ENCODE measurements around the gene NETO1.

The NETO1 gene, protein sequence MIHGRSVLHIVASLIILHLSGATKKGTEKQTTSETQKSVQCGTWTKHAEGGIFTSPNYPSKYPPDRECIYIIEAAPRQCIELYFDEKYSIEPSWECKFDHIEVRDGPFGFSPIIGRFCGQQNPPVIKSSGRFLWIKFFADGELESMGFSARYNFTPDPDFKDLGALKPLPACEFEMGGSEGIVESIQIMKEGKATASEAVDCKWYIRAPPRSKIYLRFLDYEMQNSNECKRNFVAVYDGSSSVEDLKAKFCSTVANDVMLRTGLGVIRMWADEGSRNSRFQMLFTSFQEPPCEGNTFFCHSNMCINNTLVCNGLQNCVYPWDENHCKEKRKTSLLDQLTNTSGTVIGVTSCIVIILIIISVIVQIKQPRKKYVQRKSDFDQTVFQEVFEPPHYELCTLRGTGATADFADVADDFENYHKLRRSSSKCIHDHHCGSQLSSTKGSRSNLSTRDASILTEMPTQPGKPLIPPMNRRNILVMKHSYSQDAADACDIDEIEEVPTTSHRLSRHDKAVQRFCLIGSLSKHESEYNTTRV

DNA sequence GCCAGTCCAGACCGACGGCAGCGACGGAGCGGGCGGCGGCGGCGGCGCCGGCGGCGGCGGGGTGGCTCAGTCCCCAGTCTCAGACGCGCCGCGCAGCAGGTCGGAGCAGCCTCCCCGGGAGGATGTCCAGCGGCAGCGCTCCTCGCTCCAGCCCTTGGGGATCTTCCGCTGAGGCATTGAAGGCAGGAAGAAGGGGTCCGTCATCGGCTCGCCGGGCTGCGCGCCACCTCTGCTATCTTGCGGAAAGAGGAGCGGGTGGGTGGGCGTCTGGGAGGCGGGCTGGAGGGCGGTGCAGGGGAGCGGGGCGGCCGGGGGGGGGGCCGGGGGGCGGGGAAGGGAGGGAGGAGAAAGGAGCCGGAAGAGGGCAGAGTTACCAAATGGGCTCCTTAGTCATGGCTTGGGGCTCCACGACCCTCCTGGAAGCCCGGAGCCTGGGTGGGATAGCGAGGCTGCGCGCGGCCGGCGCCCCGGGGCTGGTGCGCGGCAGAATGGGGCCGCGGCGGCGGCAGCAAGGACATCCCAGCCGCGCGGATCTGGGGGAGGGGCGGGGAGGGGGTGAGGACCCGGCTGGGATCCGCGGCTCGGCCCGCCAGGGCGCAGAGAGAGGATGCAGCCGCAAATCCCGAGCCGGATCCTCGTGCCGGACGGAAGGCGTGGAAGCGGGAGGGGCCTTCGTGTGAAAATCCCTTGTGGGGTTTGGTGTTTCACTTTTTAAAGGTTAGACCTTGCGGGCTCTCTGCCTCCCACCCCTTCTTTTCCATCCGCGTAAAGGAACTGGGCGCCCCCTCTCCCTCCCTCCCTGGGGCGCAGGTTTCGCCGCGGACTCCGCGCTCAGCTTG, at the start of gene NETO1:
NETO1 (minus strand) TSS at position 242 of the 839 bp plus-strand sequence. CDS start 696 bp downstream, outside the sequence.
- peak within 1 kb of the TSS; percentile 58 for H3K4me3 ChIP-seq (replicated peaks; ENCODE audit: low read depth, low read length)
- TF ChIP-seq, protein P1, sequence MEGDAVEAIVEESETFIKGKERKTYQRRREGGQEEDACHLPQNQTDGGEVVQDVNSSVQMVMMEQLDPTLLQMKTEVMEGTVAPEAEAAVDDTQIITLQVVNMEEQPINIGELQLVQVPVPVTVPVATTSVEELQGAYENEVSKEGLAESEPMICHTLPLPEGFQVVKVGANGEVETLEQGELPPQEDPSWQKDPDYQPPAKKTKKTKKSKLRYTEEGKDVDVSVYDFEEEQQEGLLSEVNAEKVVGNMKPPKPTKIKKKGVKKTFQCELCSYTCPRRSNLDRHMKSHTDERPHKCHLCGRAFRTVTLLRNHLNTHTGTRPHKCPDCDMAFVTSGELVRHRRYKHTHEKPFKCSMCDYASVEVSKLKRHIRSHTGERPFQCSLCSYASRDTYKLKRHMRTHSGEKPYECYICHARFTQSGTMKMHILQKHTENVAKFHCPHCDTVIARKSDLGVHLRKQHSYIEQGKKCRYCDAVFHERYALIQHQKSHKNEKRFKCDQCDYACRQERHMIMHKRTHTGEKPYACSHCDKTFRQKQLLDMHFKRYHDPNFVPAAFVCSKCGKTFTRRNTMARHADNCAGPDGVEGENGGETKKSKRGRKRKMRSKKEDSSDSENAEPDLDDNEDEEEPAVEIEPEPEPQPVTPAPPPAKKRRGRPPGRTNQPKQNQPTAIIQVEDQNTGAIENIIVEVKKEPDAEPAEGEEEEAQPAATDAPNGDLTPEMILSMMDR (IDR thresholded peaks at IDR 0.05; ENCODE audit: low read depth, low read length, missing control alignments), result no peak
- no peak for DNase-seq (ENCODE audit: extremely low read depth, low read depth)

GRCh38 chr18:72910045-72910444, 42.3 kb upstream of the NETO1 start:
- no peak for DNase-seq (ENCODE audit: extremely low read depth, low read depth)
- TF ChIP-seq, protein P1 (IDR thresholded peaks at IDR 0.05; ENCODE audit: low read depth, low read length, missing control alignments), result no peak

DNA sequence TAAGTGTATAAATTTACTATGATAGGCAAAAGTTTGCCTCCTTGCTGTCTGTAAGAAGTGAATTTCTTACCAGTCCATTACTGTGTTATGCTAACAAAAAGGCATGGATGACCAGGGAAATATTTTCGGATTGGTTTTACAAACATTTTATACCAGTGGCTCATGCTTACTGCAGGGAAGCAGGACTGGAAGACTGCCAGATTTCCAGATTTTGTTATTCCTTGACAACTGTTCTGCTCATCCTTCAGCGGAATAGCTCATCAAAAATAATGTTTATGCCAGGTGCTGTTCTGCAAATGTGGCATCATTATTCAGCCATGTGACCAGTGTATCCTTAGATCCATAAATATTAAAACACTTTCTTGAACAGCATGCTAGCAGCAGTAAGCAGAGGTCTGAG, 40.4 kb upstream of the NETO1 start:
- DNase-seq (ENCODE audit: extremely low read depth, low read depth), result no peak
- no peak overlapping the region for H3K4me3 ChIP-seq (replicated peaks; ENCODE audit: low read depth, low read length)
- TF ChIP-seq, protein P1 (IDR thresholded peaks at IDR 0.05; ENCODE audit: low read depth, low read length, missing control alignments), result no peak

More at GRCh38 chr18:72910045-72910444, 42.3 kb upstream of the NETO1 start:
- no peak overlapping the region for H3K4me3 ChIP-seq (replicated peaks; ENCODE audit: low read depth, low read length)

- no peak overlapping the region for H3K4me3 ChIP-seq (replicated peaks; ENCODE audit: low read depth, low read length)
- TF ChIP-seq, protein P1 (IDR thresholded peaks at IDR 0.05; ENCODE audit: low read depth, low read length, missing control alignments), result no peak
- DNase-seq (ENCODE audit: extremely low read depth, low read depth), result no peak
These were observed 35.2 kb upstream of the NETO1 start for GRCh38 chr18:72903033-72903432.

GRCh38 chr18:72899338-72899737, 31.6 kb upstream of the NETO1 start:
- H3K4me3 ChIP-seq (replicated peaks; ENCODE audit: low read depth, low read length), result no peak overlapping the region
- TF ChIP-seq, protein P1 (IDR thresholded peaks at IDR 0.05; ENCODE audit: low read depth, low read length, missing control alignments), result no peak
- DNase-seq (ENCODE audit: extremely low read depth, low read depth), result no peak

GRCh38 chr18:72898870-72899269, 31.1 kb upstream of the NETO1 start:
- H3K4me3 ChIP-seq (replicated peaks; ENCODE audit: low read depth, low read length), result no peak overlapping the region
- TF ChIP-seq, protein P1 (IDR thresholded peaks at IDR 0.05; ENCODE audit: low read depth, low read length, missing control alignments), result no peak
- no peak for DNase-seq (ENCODE audit: extremely low read depth, low read depth)

Data from HFF-Myc (cell line).